ENCODE results near the gene BRICD5.

The BRICD5 gene

DNA sequence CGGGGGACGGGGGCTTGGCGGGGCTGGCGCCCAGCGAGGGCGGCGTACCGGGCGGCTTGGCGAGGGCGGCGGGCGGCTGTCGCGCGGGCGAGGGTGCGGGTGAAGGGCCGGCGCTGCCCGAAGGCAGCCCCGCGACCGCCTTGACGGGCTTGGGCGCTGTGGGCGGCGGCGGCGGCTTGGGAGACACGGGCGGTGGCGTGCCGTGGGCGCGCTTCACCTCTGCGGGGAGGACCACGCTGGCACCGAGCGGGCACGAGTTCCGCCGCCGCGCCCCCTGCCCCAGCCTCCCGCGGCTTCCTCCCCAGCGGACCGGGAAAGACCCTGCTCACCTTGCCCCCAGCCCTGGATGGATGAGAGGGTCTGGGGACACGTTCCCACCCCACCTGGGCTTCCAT lies 31.6 kb downstream of the BRICD5 start:
- TF ChIP-seq, protein P1, sequence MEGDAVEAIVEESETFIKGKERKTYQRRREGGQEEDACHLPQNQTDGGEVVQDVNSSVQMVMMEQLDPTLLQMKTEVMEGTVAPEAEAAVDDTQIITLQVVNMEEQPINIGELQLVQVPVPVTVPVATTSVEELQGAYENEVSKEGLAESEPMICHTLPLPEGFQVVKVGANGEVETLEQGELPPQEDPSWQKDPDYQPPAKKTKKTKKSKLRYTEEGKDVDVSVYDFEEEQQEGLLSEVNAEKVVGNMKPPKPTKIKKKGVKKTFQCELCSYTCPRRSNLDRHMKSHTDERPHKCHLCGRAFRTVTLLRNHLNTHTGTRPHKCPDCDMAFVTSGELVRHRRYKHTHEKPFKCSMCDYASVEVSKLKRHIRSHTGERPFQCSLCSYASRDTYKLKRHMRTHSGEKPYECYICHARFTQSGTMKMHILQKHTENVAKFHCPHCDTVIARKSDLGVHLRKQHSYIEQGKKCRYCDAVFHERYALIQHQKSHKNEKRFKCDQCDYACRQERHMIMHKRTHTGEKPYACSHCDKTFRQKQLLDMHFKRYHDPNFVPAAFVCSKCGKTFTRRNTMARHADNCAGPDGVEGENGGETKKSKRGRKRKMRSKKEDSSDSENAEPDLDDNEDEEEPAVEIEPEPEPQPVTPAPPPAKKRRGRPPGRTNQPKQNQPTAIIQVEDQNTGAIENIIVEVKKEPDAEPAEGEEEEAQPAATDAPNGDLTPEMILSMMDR (IDR thresholded peaks at IDR 0.05; ENCODE audit: low read depth, low read length): no peak
- H3K4me3 ChIP-seq (ENCODE audit: low read depth, low read length): no peak overlapping the region

DNA sequence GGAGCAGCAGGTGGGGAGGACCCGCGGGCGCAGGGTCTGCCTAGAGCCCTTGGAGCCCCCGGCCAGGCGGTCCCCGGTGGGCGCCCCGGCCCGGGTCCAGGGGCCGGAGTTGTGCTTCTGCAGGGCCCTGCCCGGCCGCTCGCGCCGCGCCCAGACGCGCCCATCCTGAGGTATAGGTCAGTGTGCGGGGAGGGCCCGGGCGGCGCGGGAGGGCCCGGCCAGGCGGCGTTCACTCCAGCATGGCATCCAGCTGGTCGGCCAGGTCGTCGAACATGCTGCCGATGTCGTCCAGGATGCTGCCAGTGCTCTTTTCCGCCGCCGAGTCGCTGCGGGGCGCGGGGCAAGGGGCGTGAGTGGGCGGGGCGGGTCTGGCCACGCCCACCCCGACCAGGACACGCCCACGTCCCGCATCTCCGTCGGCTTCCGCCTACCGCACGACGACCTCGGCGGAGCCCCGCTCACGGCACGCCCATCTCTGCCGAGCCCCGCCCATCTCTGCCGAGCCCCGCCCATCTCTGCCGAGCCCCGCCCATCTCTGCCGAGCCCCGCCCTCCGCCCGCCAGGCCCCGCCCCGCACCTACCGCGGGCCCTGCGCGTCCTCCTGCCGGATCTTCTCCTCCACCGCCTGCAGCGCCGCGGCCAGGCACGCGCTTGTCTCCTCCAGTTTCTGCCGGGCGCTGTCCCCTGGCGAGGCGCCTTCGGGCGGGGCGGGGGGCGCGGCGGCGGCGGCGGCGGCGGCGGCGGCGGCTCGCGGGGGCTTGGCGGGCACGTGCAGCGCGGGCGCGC lies 32.1 kb downstream of the BRICD5 start:
- TF ChIP-seq, protein P1 (IDR thresholded peaks at IDR 0.05; ENCODE audit: low read depth, low read length): no peak
- no peak overlapping the region for H3K4me3 ChIP-seq (ENCODE audit: low read depth, low read length)

DNA sequence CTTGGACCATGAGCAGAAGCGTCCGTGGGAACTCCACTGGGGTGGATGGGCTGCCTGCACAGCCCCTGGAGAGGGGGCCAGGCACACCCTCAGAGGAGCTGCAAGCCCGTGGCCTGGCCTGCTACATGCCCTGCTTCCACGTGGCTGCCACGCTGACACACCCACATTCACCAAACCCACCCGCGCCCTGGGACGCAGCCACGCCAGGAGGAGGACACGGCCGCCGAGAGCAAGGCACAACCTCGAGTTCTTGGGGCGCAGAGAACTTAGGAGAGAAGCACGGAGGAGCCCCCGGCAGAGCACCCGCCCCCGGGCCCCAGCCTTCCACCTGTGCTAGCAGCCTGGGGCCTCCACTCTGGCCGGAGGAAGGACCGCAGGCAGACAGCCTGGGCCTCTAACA lies 33.1 kb downstream of the BRICD5 start:
- H3K4me3 ChIP-seq (ENCODE audit: low read depth, low read length): no peak overlapping the region
- TF ChIP-seq, protein P1 (IDR thresholded peaks at IDR 0.05; ENCODE audit: low read depth, low read length): no peak

DNA sequence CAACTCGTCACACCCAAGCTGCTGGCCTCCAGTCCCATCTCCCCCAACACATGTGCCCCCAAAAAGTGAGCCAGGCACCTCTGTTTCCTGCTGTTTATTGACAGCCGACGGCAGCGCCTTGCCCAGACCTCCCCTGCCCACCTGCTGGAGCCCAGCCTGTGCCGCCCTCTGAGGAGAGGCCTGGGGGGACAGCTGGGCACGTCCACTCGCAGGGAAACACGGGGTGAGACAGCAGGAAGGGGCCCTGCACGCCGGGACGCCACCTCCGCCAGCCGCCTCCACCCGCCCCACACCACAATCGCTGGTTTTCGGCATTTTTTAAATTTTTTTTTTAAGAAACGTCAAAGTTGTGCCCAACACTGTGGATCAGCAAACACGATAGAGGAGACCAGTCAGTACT lies 33.6 kb downstream of the BRICD5 start:
- no peak overlapping the region for H3K4me3 ChIP-seq (ENCODE audit: low read depth, low read length)
- TF ChIP-seq, protein P1 (IDR thresholded peaks at IDR 0.05; ENCODE audit: low read depth, low read length): no peak

DNA sequence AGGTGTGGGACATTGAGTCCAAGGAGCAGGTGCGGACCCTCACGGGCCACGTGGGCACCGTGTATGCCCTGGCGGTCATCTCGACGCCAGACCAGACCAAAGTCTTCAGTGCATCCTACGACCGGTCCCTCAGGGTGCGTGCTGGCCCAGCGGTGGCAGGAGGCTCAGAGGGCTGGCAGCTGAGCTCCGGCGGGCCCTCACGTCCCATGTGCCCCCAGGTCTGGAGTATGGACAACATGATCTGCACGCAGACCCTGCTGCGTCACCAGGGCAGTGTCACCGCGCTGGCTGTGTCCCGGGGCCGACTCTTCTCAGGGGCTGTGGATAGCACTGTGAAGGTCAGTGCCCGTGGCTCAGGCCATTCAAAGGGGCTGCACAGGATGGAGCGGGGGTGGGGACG lies 34.6 kb downstream of the BRICD5 start:
- no peak overlapping the region for H3K4me3 ChIP-seq (ENCODE audit: low read depth, low read length)
- TF ChIP-seq, protein P1 (IDR thresholded peaks at IDR 0.05; ENCODE audit: low read depth, low read length): no peak

DNA sequence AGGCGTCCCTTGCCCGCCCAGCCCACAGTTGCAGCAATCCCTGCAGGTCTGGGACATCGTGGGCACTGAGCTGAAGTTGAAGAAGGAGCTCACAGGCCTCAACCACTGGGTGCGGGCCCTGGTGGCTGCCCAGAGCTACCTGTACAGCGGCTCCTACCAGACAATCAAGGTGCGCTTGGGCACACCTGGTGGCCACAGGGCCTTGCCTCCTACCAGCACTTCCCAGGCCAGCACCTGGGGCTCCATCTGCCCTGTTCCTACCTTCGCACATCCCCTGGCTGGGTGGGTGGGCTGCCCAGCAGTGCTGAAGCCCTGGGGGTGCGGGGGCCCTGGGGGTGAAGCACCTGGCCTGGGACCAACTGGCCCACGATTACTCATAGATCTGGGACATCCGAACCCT lies 35.2 kb downstream of the BRICD5 start:
- H3K4me3 ChIP-seq (ENCODE audit: low read depth, low read length): no peak overlapping the region
- TF ChIP-seq, protein P1 (IDR thresholded peaks at IDR 0.05; ENCODE audit: low read depth, low read length): no peak

DNA sequence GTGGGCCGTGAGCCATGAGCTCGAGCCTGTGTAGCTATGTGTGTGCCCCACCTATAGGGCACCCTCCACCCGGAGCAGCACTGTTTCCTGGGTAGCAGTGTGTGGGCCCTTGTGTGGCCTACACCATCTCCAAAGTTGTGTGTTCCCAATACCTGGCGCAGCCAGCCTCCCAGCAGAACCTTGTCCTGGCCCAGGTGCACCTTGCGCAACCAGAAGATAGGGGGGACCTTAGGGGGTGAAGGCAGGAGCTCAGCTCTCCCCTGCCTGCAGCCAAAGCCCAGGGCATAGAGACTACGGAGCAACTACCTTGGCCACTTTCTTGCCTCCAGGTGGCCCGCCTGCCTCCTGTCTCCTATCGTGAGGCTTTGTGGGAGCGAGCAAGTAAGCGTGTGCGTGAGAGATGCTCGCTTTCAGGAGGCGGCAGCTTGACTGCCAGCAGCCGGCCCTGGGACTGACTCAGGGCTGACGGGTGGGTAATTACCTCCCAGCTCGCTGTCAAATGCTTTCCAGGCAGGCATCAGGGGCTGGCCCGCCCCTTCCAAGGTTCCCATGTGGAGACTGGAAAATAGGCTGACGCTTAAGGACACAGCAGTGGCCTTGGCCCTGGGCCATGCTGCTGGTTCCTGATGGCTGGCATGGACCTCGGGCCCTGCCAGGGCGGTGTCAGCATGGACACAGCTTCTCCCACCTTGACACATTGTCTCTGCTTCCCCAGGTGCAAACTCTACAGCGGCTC lies 36.1 kb downstream of the BRICD5 start:
- no peak overlapping the region for H3K4me3 ChIP-seq (ENCODE audit: low read depth, low read length)
- TF ChIP-seq, protein P1 (IDR thresholded peaks at IDR 0.05; ENCODE audit: low read depth, low read length): no peak

Measured in WI38 (cell line).